Adipose tissue (tissue), 3 donors: ENCODE data around the gene SNAP91. TPM values are rescaled to one million over a fixed set of nuclear protein-coding genes. Genes with fewer than 3 reads are reported as not detected.
"Not testable (repeated sequence)": the region's sequence is repeated elsewhere in the genome, so short reads cannot be mapped to it uniquely, and the experiment has no call there.

Experiments
- H3K27ac ChIP-seq: one replicate; pipeline ENCODE4 v1.5.1; 2013; ENCODE audit warnings: low read depth, low read length
- WGBS, 3 donors: extraction: QIAGEN DNeasy Blood & Tissue Kit; methylation state at CpG; one replicate each; pipeline ENCODE4 v1.1.7; 2013; 5-methylcytosine and 5-hydroxymethylcytosine counted together
- polyA plus RNA-seq, 3 donors: library from polyadenylated mRNA; stranded (reverse); fragments of 200-250 nt; gene quantifications; one replicate each; pipeline ENCODE4 v1.2.3, GENCODE V29; 2013
- donor health status: healthy with polysubstance abuse.
- donor health status: Bipolar disorder and iron deficiency.
- donor health status: healthy.

SNAP91 gene
- polyA plus RNA-seq, 3 donors: 0.03 to 0.90 (median 0.78) TPM

DNA sequence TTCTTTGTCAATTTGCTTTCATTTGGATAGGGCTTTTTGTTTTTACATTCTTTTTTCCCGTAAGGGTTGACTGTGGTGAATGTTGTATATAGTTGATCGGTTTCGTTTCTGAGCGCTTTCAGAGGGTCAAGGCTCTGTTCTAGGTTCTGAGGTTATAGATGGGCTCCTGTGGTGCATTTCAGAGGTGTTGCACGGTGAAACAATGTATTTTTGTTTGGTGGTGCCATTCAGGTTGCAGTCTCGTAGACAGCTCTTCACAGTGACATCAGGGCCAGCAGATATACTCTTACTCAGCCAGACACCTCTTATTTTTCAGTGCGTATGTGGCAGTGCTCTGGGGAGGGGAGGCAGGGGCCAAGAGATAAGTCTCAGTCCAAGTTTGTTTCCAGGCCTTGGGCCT, 72.1 kb downstream of the SNAP91 start:
- WGBS, 3 donors: 81 to 87% (median 85%) methylated on average over 7 of the region's 7 CpGs
- H3K27ac ChIP-seq: no peak overlapping the region

DNA sequence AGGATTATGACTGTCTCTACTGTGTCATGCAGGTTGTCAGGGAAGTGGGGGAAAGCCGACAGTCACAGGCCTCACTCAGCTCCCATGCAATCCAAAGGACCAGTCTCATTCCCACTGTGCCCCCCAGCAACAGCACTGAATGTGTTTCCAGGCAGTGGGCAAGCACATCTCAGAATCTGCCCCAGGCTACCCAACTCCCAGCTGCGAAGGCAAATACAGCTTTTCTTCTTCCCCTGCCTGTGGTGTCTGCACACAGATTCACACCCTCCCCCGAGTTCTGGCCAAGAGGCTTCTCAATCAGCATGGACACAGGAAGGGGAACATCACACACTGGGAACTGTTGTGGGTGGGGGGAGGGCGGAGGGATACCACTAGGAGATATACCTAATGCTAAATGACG, 75.3 kb downstream of the SNAP91 start:
- no peak overlapping the region for H3K27ac ChIP-seq
- WGBS, 3 donors: 62 to 67% (median 66%) methylated on average over 5 of the region's 5 CpGs

GRCh38 chr6:83633149-83633548, 75.8 kb downstream of the SNAP91 start:
- 52 to 95% (median 76%) methylated on average over 2 of the region's 2 CpGs for WGBS, 3 donors
- no peak overlapping the region for H3K27ac ChIP-seq

- WGBS, 3 donors: 80 to 92% (median 88%) methylated on average over 4 of the region's 4 CpGs
Measured at GRCh38 chr6:83629908-83630307, 79.0 kb downstream of the SNAP91 start.

GRCh38 chr6:83615025-83615999, 93.6 kb downstream of the SNAP91 start:
- H3K27ac ChIP-seq: no peak overlapping the region
- WGBS, 3 donors: 66 to 70% (median 69%) methylated on average over 6 of the region's 6 CpGs

More at GRCh38 chr6:83629908-83630307, 79.0 kb downstream of the SNAP91 start:
- H3K27ac ChIP-seq: not testable (repeated sequence)

- no peak overlapping the region for H3K27ac ChIP-seq
- WGBS, 3 donors: 39 to 60% (median 54%) methylated on average over 4 of the region's 4 CpGs
Measured at GRCh38 chr6:83613378-83613777, 95.5 kb downstream of the SNAP91 start.

GRCh38 chr6:83609248-83609647, 99.7 kb downstream of the SNAP91 start:
- H3K27ac ChIP-seq: no peak overlapping the region
- WGBS, 3 donors: 74 to 84% (median 81%) methylated on average over 2 of the region's 2 CpGs

DNA sequence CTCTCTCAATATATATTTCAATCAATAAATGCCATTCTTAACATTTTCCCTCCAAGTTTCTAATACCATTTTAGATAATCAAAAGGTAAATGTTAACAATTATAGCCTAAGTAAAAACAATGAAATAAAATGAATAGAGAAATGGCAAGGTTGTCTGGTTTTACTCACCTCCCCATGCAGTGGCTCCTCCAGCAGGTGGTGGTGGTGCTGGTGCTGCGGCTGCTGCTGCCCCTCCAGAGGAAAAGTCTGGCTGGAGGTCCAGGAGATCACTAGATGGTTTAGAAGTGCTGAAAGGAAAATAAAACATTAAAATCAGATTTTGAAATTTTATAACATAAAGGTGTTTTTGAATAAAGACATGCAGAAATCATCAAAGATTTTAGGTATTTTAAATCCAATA, 103.4 kb downstream of the SNAP91 start:
- WGBS, 3 donors: 77 to 92% (median 86%) methylated on average over 1 of the region's 1 CpG
- no peak overlapping the region for H3K27ac ChIP-seq

DNA sequence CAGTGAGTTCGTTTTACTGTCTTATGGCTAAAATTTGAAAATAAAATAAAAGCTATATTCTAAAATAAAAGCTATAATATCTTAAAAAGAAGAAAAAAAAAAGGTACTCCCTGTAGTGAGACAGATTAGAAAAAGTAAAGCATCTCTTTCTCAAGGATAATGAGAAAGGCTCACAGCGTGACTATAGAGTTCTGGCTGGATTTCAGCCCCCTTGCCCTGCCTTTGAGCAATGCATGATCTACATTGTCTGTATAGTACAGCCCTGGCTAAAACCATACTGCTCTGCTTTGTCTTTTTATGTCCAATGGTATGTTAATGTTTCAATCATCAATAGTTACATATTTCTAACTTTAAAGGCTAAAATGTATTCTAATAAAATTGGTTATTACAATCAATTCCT, 105.3 kb downstream of the SNAP91 start:
- no peak overlapping the region for H3K27ac ChIP-seq
- WGBS, 3 donors: 52 to 76% (median 66%) methylated on average over 2 of the region's 2 CpGs

- no peak overlapping the region for H3K27ac ChIP-seq
- WGBS, 3 donors: 63 to 67% (median 64%) methylated on average over 3 of the region's 3 CpGs
Measured at GRCh38 chr6:83601119-83601518, 107.8 kb downstream of the SNAP91 start.

- WGBS, 3 donors: 91 to 97% (median 95%) methylated on average over 1 of the region's 1 CpG
- H3K27ac ChIP-seq: no peak overlapping the region
Measured at GRCh38 chr6:83600459-83600858, 108.4 kb downstream of the SNAP91 start.

DNA sequence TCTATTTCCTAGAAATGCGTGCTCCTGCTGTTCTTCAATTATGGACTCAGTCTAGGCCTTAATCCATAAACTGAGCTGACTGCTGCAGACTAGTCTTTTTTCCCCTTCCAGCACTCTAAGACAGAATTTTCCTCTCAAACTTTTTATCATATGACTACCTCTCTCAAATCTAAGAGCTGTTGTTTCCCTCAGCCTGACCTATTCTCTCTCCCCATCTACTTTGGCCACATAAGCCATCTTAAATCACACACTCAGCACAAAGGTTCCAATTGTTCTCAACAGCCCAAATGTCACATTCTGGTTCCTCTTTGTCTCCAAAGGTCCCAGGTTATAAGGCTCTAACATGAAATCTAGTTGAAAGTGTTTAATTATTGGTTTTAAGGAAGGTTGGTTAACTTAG, 111.4 kb downstream of the SNAP91 start:
- WGBS, 3 donors: 84 to 100% (median 90%) methylated on average over 1 of the region's 1 CpG
- no peak overlapping the region for H3K27ac ChIP-seq

GRCh38 chr6:83597051-83597450, 111.8 kb downstream of the SNAP91 start:
- 55 to 74% (median 69%) methylated on average over 1 of the region's 1 CpG for WGBS, 3 donors
- no peak overlapping the region for H3K27ac ChIP-seq

- H3K27ac ChIP-seq: no peak overlapping the region
Measured at GRCh38 chr6:83594941-83595340, 114.0 kb downstream of the SNAP91 start.

GRCh38 chr6:83593395-83593785, 115.5 kb downstream of the SNAP91 start:
- 88 to 93% (median 91%) methylated on average over 9 of the region's 9 CpGs for WGBS, 3 donors
- no peak overlapping the region for H3K27ac ChIP-seq

DNA sequence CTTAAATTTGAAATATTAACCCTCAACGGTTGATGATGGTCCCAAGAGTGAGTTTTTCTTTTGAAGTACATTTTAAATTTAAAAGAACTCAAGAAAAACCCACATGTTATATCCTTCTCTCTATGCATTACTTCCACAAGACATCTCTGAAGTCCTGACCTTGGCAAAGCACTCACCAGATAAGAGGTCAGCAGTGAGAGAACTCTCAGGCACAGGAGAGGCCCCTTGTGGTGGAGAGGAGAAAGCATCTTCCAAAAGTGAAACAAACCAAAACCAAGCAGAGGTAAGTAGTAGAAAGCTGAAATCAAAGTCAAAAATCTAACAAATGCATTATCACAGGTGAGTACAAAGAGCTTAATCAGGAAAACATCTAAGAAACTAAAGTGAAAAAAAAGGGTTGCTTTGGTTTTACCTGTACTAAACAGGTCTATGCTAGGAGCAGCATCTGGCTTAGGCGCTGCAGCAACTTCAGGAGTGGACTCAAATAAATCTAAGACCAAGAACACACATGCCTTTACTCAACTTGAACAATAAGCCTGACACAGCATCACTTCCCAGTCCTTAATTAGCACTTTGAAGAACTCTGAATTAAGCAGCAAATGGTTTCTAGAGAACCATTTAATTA, 116.0 kb downstream of the SNAP91 start:
- WGBS, 3 donors: 73 to 86% (median 79%) methylated on average over 2 of the region's 2 CpGs
- no peak overlapping the region for H3K27ac ChIP-seq

DNA sequence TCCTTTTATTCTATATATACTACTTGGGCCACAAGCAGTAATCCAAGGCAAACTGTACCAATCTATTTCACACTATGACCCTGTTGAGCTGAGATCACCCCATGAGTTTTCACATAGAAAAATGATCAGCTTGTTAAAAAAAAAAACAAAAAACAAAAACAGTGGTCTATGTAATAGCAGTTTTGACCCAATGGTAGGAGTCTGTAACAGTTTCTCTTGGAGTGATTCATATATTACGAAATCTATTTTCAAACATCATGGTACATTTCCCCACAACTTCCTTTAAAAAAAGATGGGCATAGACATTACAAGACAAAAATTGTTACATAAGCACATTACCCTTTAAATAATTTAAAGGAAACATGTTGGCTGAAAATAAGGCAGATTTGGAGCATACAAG, 118.5 kb downstream of the SNAP91 start:
- no peak overlapping the region for H3K27ac ChIP-seq
- WGBS, 3 donors: 32 to 63% (median 41%) methylated on average over 1 of the region's 1 CpG

- no peak overlapping the region for H3K27ac ChIP-seq
Measured at GRCh38 chr6:83589076-83589475, 119.8 kb downstream of the SNAP91 start.

DNA sequence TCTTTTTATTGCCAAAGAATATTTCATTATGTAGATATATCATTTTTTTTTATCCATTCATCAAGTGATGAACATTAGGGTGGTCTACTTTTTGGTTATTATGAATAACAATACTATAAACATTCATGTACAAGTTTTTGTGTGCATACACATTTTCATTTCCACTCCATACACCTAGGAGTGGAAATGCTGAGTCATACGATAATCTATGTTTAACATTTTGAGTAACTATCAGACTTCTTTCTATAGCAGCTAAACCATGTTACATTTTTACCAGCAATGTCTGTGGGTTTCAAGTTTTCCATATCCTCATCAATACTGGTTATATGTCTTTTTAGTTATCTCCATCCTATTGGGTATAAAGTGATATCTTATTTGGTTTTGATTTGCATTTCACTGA, 130.8 kb downstream of the SNAP91 start:
- 76 to 91% (median 88%) methylated on average over 1 of the region's 1 CpG for WGBS, 3 donors

DNA sequence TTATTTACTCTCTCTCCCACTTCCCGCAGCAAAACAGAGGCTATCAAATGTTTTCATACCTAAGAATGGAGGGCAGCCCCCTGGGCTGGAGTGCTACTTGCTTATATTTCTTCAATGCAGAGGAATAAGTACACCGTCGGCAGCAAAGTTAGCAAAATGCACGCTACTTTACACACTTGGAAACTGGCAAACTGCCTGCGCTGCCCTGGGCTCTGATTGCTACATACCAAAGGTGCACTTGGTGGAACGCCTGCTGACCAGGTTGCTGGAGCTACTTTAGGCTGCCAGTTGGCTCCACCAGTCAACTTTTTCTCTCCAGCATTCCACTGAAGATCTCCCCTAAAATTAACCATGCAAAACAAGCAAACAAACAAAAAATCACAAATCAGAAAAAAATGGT, 134.1 kb downstream of the SNAP91 start:
- 67 to 74% (median 73%) methylated on average over 6 of the region's 6 CpGs for WGBS, 3 donors
- no peak overlapping the region for H3K27ac ChIP-seq

More for the DNA sequence above, 130.8 kb downstream of the SNAP91 start:
- H3K27ac ChIP-seq: no peak overlapping the region
